Esophagus muscularis mucosa (tissue), 4 donors: ENCODE data around the gene FITM1.

ENCODE experiments used
- CTCF ChIP-seq, 3 experiments: fragments of 200-600 bp in 2 of 3; fragments of 450-650 bp in 1 of 3; sonication (generic) in 2 of 3; IDR thresholded peaks; one replicate each; pipeline ENCODE4 v1.5.1; 2017 to 2019; ENCODE audit warnings: antibody characterized with exemption in 3 of 3, mild to moderate bottlenecking in 2 of 3, moderate library complexity in 1 of 3
- EP300 ChIP-seq: sonication (generic); formaldehyde crosslinking; IDR thresholded peaks from one replicate; pipeline ENCODE4 v1.6.1; 2017; ENCODE audit warnings: antibody characterized with exemption
- POLR2A ChIP-seq: fragments of 450-650 bp; IDR thresholded peaks from one replicate; pipeline ENCODE4 v1.6.1; 2017; ENCODE audit warnings: antibody characterized with exemption, moderate library complexity, mild to moderate bottlenecking, low read depth
- POLR2AphosphoS5 ChIP-seq, 2 donors: sonication (generic); formaldehyde crosslinking; IDR thresholded peaks; one replicate each; pipeline ENCODE4 v1.6.1; 2017; ENCODE audit warnings: antibody characterized with exemption in 2 of 2

GRCh38 chr14:24143511-24143910 is 13.1 kb downstream of the FITM1 start:
- TF ChIP-seq CTCF (IDR thresholded peaks at IDR 0.05) = no peak
- no peak for TF ChIP-seq POLR2A
- no peak for TF ChIP-seq POLR2AphosphoS5 (IDR thresholded peaks at IDR 0.05)
- no peak for TF ChIP-seq EP300
